GM18526 (cell line): Measurements from ENCODE around the gene MAD1L1.

Source experiments
- POLR2A ChIP-seq: IDR thresholded peaks from 3 replicates; pipeline ENCODE4 v1.6.1; 2011; ENCODE audit not compliant: insufficient read length; ENCODE audit errors: extremely low read depth

MAD1L1 gene

GRCh38 chr7:1936531-1937251 lies 296.1 kb downstream of the MAD1L1 start:
- TF ChIP-seq POLR2A: no peak

DNA sequence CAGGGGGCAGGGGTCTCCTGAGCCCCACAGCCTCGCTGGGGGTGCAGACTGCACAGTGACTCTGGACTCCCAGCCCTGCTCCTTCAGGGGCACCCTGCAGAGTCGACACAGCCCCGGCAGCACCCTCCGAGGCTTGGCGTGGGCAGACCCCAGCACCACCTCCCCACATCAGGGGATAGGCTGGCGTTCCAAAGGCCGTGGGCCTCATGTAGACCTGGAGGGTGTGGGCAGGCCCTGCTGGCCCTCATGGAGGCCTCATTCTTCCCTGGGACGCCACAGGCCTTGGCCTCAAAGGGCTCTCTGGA lies 296.8 kb downstream of the MAD1L1 start:
- no peak for TF ChIP-seq POLR2A

- no peak for TF ChIP-seq POLR2A
Measured at GRCh38 chr7:1935176-1936005, 297.4 kb downstream of the MAD1L1 start.

DNA sequence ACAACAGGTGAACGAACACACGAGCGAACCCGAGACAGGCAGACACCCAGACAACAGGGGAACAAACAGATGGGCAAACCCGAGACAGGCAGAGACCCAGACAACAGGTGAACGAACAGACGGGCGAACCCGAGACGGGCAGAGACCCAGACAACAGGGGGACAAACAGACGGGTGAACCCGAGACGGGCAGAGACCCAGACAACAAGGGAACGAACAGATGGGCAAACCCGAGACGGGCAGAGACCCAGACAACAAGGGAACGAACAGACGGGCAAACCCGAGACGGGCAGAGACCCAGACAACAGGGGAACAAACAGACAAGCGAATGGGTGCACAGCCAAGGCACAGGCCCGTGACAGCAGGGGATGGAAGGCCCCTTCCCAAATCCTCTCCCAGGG lies 298.0 kb downstream of the MAD1L1 start:
- TF ChIP-seq POLR2A: no peak

- TF ChIP-seq POLR2A: no peak
Measured at GRCh38 chr7:1934017-1934416, 298.7 kb downstream of the MAD1L1 start.

DNA sequence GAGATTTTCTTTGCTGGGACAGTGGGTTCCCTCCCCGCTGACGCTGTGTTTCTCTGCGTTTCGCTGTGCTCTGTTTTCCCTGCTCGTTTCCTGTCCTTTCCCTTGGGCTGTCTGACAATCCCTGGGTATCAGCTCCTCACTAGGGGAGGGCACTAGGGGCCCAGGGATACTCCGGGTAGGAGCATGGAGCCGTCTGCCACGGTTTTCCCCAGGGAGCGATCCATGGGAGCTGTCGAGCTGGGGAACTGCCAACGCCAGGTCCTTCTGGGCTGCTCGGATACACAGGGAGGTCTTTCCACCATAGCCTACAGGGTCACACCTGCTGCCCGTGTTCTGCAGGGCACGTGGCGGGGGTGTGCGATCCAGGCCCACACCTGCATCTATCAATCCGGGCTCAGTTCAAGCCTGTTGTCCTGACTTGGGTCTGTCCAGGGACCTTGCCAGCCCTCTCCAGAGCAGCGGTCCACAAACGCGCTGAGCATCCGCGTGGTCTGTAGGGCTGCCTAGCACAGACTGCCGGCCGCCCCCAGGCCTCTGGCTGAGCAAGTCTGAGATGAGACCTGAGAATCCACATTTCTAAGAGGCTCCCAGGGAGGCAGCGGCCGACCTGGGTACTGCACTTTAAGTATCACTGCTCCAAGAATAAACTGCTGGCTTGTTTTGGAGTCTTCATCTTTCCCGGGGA lies 299.5 kb downstream of the MAD1L1 start:
- TF ChIP-seq POLR2A: no peak

DNA sequence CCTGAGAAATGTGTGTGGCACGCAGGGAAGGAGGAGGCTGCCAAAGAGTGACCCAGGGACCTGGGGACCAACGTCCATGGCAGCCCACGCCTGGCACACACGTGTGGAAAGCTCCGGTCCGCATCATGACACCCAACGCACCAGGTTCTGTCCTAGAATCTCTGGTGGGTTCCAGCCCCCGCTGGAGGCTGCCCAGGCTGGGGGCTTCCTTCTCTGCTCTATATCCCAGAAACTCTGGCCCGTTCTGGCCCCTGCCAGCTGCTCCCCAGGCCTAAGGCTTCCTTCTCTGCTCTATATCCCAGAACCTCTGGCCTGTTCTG lies 300.8 kb downstream of the MAD1L1 start:
- TF ChIP-seq POLR2A: no peak

DNA sequence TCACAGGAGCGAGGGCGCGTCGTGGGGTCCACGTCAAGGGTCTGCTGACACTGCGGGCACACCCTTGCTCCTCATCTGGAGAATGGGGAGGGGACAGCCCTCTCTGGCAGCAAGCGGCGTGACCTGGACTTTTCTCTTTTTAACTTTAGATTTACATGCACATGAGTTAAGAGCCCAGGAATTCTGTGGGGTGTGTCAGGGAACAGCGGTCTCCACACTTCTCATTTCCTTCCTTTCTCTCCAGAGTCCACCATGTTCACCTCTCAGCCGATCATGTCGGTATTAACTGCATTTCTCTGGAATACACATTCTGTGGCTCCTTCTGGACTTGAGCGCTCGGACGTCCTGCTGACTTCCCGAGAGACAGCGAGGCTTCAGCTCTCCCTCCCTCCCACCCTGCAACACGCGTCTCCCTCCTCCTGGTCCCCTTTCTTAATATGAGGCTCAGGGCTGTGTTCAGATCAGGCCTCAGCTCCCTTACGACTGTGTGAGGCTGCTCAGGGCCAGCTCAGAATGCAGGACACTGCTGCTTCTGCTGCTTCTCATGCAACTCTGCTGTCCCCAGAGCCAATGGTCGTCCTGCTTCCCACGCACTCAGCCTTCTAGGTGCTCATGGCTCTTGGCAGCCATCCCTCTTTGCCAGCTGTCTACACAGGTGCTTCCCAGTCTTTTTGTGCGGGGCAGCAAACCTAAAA lies 301.3 kb downstream of the MAD1L1 start:
- TF ChIP-seq POLR2A: no peak

DNA sequence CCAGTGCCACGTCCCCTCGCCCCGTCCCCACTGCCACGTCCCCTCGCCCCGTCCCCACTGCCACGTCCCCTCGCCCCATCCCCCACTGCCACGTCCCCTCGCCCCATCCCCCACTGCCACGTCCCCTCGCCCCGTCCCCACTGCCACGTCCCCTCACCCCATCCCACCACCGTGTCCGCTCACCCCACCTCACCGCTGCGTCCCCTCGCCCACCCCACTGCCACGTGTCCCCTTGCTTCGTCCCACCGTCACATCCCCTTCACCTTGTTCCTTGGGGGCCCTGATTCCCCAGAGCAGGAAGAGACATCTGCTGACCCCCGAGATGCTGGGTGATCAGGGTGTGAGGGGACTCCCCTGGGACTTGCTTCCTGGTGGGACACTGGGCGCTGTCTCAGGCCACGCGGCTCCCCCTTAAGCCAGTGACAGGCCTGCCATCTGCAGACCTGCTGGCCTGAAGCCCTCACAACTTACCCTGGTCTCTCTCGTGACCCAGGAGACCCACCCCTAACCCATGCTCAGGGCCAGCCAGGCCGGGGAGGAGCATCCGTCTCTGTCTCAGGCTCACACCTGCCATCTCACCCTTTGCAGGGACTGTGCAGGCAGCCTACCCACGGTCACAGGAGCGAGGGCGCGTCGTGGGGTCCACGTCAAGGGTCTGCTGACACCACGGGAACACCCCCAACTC lies 302.2 kb downstream of the MAD1L1 start:
- TF ChIP-seq POLR2A: no peak

DNA sequence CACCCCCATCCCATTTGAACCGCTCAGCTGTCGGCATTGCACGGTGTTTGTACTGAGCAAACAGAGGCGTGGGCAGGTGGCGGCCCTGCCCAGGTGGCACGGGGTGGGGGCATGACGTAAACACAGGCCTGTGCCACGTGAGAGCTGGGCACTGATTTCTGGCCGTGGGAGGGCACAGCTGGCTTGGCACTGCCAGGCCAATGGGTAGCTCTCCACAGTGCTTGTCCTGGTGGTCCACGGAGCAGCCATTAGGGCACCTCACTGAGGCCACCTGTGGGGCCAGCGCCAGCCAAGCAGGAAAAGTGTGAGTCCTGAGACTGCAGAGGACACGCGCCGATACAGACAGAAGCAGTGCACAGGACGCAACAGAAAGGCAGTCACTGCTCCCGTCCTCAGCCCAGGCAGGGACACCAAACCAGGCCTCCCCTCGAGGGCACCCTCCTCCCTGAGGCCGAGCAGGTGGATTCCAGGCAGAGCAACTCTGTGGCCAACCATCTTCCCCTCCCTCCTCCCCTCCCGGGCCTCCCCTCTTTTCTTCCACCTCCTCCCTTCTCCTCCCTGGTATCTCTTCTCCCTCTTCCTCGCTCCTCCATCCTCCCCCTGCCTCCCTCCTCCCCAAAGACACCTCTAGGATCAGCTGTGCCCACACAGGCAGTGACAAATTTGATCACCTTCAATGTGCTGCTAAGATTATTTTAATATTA lies 303.9 kb downstream of the MAD1L1 start:
- no peak for TF ChIP-seq POLR2A

DNA sequence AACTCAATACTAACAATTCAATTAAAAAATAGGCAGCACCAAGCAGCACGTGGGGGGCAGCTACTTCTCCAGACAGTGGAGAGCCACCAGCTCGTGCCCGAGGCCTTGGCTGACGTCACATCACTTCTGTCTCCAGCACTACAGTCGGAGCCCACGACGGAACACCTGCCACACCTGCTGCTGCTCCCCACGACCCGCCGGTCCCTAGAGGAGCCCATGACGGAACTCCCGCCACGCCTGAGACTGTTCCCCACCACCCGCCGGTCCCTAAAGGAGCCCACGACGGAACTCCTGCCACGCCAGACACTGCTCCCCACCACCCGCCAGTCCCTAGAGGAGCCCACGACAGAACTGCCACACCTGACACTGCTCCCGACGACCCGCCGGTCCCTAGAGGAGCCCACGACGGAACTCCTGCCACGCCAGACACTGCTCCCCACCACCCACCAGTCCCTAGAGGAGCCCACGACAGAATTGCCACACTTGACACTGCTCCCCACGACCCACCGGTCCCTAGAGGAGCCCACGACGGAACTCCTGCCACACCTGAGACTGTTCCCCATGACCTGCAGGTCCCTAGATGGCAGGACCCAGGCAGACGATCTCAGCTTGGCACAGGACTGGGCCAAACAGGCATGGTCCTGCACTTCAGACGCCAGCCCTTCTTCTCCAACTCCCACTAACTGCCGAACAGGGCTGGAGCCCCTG lies 304.7 kb downstream of the MAD1L1 start:
- no peak for TF ChIP-seq POLR2A

- no peak for TF ChIP-seq POLR2A
Measured at GRCh38 chr7:1926908-1927306, 305.8 kb downstream of the MAD1L1 start.

GRCh38 chr7:1925973-1926907 lies 306.5 kb downstream of the MAD1L1 start:
- no peak for TF ChIP-seq POLR2A
